ENCODE measurements around the gene OGN.

DNA sequence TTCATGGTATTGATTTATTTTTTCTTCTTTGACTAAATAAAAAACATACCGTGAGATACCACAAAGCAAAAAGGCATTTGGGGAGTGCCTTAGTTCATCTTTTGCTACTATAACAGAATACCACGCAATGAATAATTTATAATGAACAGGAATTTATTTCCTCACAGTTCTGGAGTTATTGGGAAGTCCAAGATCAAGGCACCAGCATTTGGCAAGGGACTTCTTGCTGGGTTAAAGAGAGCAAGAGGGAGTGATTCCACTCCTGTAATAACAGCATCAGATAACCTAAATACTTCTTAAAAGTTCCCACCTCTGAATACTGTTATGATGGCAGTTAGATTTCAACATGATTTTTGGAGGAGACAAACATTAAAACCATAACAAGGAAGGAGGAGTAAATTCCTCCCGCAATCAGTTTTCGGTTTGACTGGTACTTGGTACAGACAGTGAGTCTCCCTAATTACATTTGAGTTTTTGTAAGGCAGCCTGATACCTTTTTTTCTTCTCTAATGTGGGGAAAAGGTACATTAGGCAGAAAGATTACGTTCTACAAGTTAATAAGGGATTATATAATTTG lies 28.7 kb upstream of the OGN start:
- TF ChIP-seq, protein P1, sequence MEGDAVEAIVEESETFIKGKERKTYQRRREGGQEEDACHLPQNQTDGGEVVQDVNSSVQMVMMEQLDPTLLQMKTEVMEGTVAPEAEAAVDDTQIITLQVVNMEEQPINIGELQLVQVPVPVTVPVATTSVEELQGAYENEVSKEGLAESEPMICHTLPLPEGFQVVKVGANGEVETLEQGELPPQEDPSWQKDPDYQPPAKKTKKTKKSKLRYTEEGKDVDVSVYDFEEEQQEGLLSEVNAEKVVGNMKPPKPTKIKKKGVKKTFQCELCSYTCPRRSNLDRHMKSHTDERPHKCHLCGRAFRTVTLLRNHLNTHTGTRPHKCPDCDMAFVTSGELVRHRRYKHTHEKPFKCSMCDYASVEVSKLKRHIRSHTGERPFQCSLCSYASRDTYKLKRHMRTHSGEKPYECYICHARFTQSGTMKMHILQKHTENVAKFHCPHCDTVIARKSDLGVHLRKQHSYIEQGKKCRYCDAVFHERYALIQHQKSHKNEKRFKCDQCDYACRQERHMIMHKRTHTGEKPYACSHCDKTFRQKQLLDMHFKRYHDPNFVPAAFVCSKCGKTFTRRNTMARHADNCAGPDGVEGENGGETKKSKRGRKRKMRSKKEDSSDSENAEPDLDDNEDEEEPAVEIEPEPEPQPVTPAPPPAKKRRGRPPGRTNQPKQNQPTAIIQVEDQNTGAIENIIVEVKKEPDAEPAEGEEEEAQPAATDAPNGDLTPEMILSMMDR (IDR thresholded peaks at IDR 0.05; ENCODE audit: insufficient read depth, low read length, poor library complexity, severe bottlenecking): no peak
- no peak for TF ChIP-seq EZH2phosphoT487 (conservative IDR thresholded peaks at IDR 0.05; ENCODE audit: low read length)
